GM12874 (cell line): ENCODE data around the gene TMCO5A.

Experiments
- CTCF ChIP-seq: IDR thresholded peaks from 2 replicates; pipeline ENCODE4 v1.5.1; 2011; ENCODE audit warnings: low read depth, mild to moderate bottlenecking, control low read depth, low read length, moderate library complexity; ENCODE audit not compliant: insufficient read depth

Gene TMCO5A

GRCh38 chr15:37931868-37932267 is 2.6 kb upstream of the TMCO5A start:
- TF ChIP-seq CTCF: no peak

- no peak for TF ChIP-seq CTCF
Measured at GRCh38 chr15:37932549-37932948, 1.9 kb upstream of the TMCO5A start.

GRCh38 chr15:37933666-37934065 is 774 bp upstream of the TMCO5A start:
- no peak for TF ChIP-seq CTCF

- no peak for TF ChIP-seq CTCF
Measured at GRCh38 chr15:37940876-37941275, 6.4 kb downstream of the TMCO5A start.

- no peak for TF ChIP-seq CTCF
Measured at GRCh38 chr15:37941779-37942178, 7.3 kb downstream of the TMCO5A start.

GRCh38 chr15:37951999-37952398 is 17.6 kb downstream of the TMCO5A start:
- no peak for TF ChIP-seq CTCF

GRCh38 chr15:37967788-37968187 is 33.3 kb downstream of the TMCO5A start:
- TF ChIP-seq CTCF: no peak

- no peak for TF ChIP-seq CTCF
Measured at GRCh38 chr15:37973856-37974255, 39.4 kb downstream of the TMCO5A start.
